SK-N-MC (cell line): Measurements from ENCODE around the gene DNHD1.

Experiments
- EZH2 ChIP-seq: fragments of 200-600 bp; sonication (generic); IDR thresholded peaks from one replicate; pipeline ENCODE4 v1.6.1; 2017; ENCODE audit warnings: antibody characterized with exemption
- FOXP2 ChIP-seq: optimal IDR thresholded peaks from 2 replicates; pipeline ENCODE3; 2011; ENCODE audit warnings: mild to moderate bottlenecking, moderate library complexity; ENCODE audit not compliant: insufficient read depth; ENCODE audit errors: extremely low read length, control extremely low read depth
- POLR2AphosphoS5 ChIP-seq: IDR thresholded peaks from 2 replicates; pipeline ENCODE4 v1.6.1; 2012; ENCODE audit warnings: mild to moderate bottlenecking, low read depth, low read length, borderline replicate concordance

- TF ChIP-seq EZH2 (no peak), POLR2AphosphoS5 (no peak), FOXP2 (no peak)
These were observed 1.0 kb downstream of the DNHD1 start for GRCh38 chr11:6498121-6498520.
